HepG2 (cell line): ENCODE results near the gene C6orf62. TPM values are rescaled to one million over a fixed set of nuclear protein-coding genes. Genes with fewer than 3 reads are reported as not detected.

Experiments
- CBX5 ChIP-seq: sonication (generic); formaldehyde crosslinking; IDR thresholded peaks from 2 replicates; pipeline ENCODE4 v1.4.0; 2020; ENCODE audit warnings: missing genetic modification reagents, borderline replicate concordance
- DPF2 ChIP-seq: sonication (generic); formaldehyde crosslinking; IDR thresholded peaks from 2 replicates; pipeline ENCODE4 v1.4.0; 2020; ENCODE audit warnings: mild to moderate bottlenecking, low read depth, missing genetic modification reagents, borderline replicate concordance
- EZH2 ChIP-seq: conservative IDR thresholded peaks from 2 replicates; pipeline ENCODE4 v1.6.1; 2012; ENCODE audit warnings: mild to moderate bottlenecking, low read depth, low read length, moderate library complexity
- FOXJ3 ChIP-seq: sonication (generic); formaldehyde crosslinking; IDR thresholded peaks from 2 replicates; pipeline ENCODE4 v1.4.0; 2020; ENCODE audit warnings: missing genetic modification reagents, mild to moderate bottlenecking, borderline replicate concordance
- HNRNPK ChIP-seq: fragments of 200-400 bp; formaldehyde crosslinking; IDR thresholded peaks from 2 replicates; pipeline ENCODE4 v1.6.1; 2018; ENCODE audit warnings: low read length, low read depth, moderate library complexity, mild to moderate bottlenecking; ENCODE audit not compliant: poor library complexity, severe bottlenecking
- KDM6A ChIP-seq: IDR thresholded peaks from 2 replicates; pipeline ENCODE4 v1.6.1; 2016; ENCODE audit warnings: low read depth
- NRL ChIP-seq: sonication (generic); formaldehyde crosslinking; IDR thresholded peaks from 2 replicates; pipeline ENCODE4 v1.5.0; 2020; ENCODE audit warnings: missing genetic modification reagents, mild to moderate bottlenecking, moderate library complexity, borderline replicate concordance
- ONECUT2 ChIP-seq: sonication (generic); formaldehyde crosslinking; IDR thresholded peaks from 2 replicates; pipeline ENCODE4 v1.4.0; 2020; ENCODE audit warnings: missing genetic modification reagents
- THAP8 ChIP-seq: sonication (generic); formaldehyde crosslinking; IDR thresholded peaks from 2 replicates; pipeline ENCODE4 v1.5.1; 2020; ENCODE audit warnings: missing genetic modification reagents, mild to moderate bottlenecking, borderline replicate concordance
- ZBTB7B ChIP-seq: sonication (generic); formaldehyde crosslinking; IDR thresholded peaks from 2 replicates; pipeline ENCODE4 v1.4.0; 2020; ENCODE audit warnings: missing genetic modification reagents
- ZNF276 ChIP-seq: sonication (generic); formaldehyde crosslinking; IDR thresholded peaks from 2 replicates; pipeline ENCODE4 v1.4.0; 2020; ENCODE audit warnings: mild to moderate bottlenecking, low read depth, missing genetic modification reagents
- ZNF484 ChIP-seq: sonication (generic); formaldehyde crosslinking; IDR thresholded peaks from 2 replicates; pipeline ENCODE4 v1.5.1; 2020; ENCODE audit warnings: mild to moderate bottlenecking, low read depth, missing genetic modification reagents, borderline replicate concordance
- ZNF530 ChIP-seq: sonication (generic); formaldehyde crosslinking; IDR thresholded peaks from 2 replicates; pipeline ENCODE4 v1.5.0; 2020; ENCODE audit warnings: low read depth, mild to moderate bottlenecking, missing genetic modification reagents
- ZNF615 ChIP-seq: sonication (generic); formaldehyde crosslinking; IDR thresholded peaks from 2 replicates; pipeline ENCODE4 v1.5.0; 2020; ENCODE audit warnings: mild to moderate bottlenecking, missing genetic modification reagents, borderline replicate concordance
- ZNF678 ChIP-seq: sonication (generic); formaldehyde crosslinking; IDR thresholded peaks from 2 replicates; pipeline ENCODE4 v1.4.0; 2020; ENCODE audit warnings: mild to moderate bottlenecking, missing genetic modification reagents
- ZNF720 ChIP-seq: sonication (generic); formaldehyde crosslinking; IDR thresholded peaks from 2 replicates; pipeline ENCODE4 v1.4.0; 2020; ENCODE audit warnings: missing genetic modification reagents
- ZNF777 ChIP-seq: sonication (generic); formaldehyde crosslinking; IDR thresholded peaks from 2 replicates; pipeline ENCODE4 v1.4.0; 2020; ENCODE audit warnings: missing genetic modification reagents
- ZNF784 ChIP-seq: sonication (generic); formaldehyde crosslinking; IDR thresholded peaks from 2 replicates; pipeline ENCODE4 v1.5.1; 2020; ENCODE audit warnings: missing genetic modification reagents, mild to moderate bottlenecking, borderline replicate concordance
- ZZZ3 ChIP-seq: sonication (generic); formaldehyde crosslinking; IDR thresholded peaks from 2 replicates; pipeline ENCODE4 v1.4.0; 2020; ENCODE audit warnings: missing genetic modification reagents, mild to moderate bottlenecking, borderline replicate concordance
- polyA plus RNA-seq, 8 experiments: library from polyadenylated mRNA; depleted of rRNA in 3 of 8; stranded (reverse) in 7 of 8; unstranded in 1 of 8; fragments of >200 nt; fragmentation: Illumina TruSeq in 4 of 8; extraction: Trizol in 4 of 8; gene quantifications; 2 replicates each; pipeline versions ENCODE4 v1.2.1 to v1.2.3, GENCODE V29; 2011 to 2016; ENCODE audit warnings: low read depth in 4 of 8, missing spikeins in 1 of 8, mixed read lengths in 1 of 8; ENCODE audit not compliant: insufficient read depth in 1 of 8
- total RNA-seq, 5 experiments: library from RNA; depleted of rRNA; stranded (reverse); fragments of >200 nt; fragmentation: Illumina TruSeq; extraction: Trizol; gene quantifications; 2 replicates each; pipeline ENCODE4 v1.2.3, GENCODE V29; 2016; ENCODE audit warnings: low read depth in 1 of 5
- TF ChIP-seq, protein P1 (sequence below): sonication (generic); formaldehyde crosslinking; IDR thresholded peaks from 2 replicates; pipeline ENCODE4 v1.4.0; 2020; ENCODE audit warnings: missing genetic modification reagents, borderline replicate concordance
- TF ChIP-seq, protein P2 (sequence below): IDR thresholded peaks from 2 replicates; pipeline ENCODE4 v1.6.1; 2016; ENCODE audit warnings: control low read depth

C6orf62 gene
- total and polyA plus RNA-seq, 2 of the 13 experiments (the other 11 are each of a cell fraction or from before 2014, with no cell fraction given): 54.8 to 90.4 TPM

GRCh38 chr6:24720604-24721460, 1.9 kb upstream of the C6orf62 start (continued):
- TF ChIP-seq, protein P1, sequence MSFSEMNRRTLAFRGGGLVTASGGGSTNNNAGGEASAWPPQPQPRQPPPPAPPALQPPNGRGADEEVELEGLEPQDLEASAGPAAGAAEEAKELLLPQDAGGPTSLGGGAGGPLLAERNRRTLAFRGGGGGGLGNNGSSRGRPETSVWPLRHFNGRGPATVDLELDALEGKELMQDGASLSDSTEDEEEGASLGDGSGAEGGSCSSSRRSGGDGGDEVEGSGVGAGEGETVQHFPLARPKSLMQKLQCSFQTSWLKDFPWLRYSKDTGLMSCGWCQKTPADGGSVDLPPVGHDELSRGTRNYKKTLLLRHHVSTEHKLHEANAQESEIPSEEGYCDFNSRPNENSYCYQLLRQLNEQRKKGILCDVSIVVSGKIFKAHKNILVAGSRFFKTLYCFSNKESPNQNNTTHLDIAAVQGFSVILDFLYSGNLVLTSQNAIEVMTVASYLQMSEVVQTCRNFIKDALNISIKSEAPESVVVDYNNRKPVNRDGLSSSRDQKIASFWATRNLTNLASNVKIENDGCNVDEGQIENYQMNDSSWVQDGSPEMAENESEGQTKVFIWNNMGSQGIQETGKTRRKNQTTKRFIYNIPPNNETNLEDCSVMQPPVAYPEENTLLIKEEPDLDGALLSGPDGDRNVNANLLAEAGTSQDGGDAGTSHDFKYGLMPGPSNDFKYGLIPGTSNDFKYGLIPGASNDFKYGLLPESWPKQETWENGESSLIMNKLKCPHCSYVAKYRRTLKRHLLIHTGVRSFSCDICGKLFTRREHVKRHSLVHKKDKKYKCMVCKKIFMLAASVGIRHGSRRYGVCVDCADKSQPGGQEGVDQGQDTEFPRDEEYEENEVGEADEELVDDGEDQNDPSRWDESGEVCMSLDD (CRISPR knock-in tag): 0 out of 2 replicates have a peak, but pooled peaks have one; percentile 20
- TF ChIP-seq ZNF276: no peak
- TF ChIP-seq HNRNPK: no peak
- TF ChIP-seq ZNF784 (CRISPR knock-in tag): peak; percentile 75; the same call in 1 of the 2 replicates
- TF ChIP-seq THAP8 (CRISPR knock-in tag): no peak
- peak; percentile 39; the same call in 1 of the 2 replicates for TF ChIP-seq ZBTB7B
- TF ChIP-seq FOXJ3 (CRISPR knock-in tag): peak; percentile 80; the same call in 1 of the 2 replicates
- TF ChIP-seq DPF2 (CRISPR knock-in tag): no peak
- no peak for TF ChIP-seq KDM6A
- TF ChIP-seq ZNF530: no peak
- TF ChIP-seq ONECUT2 (CRISPR knock-in tag): no peak
- no peak for TF ChIP-seq ZNF615
- TF ChIP-seq NRL: no peak; the same call in 1 of the 2 replicates
- TF ChIP-seq ZNF678: no peak
- TF ChIP-seq, protein P2, sequence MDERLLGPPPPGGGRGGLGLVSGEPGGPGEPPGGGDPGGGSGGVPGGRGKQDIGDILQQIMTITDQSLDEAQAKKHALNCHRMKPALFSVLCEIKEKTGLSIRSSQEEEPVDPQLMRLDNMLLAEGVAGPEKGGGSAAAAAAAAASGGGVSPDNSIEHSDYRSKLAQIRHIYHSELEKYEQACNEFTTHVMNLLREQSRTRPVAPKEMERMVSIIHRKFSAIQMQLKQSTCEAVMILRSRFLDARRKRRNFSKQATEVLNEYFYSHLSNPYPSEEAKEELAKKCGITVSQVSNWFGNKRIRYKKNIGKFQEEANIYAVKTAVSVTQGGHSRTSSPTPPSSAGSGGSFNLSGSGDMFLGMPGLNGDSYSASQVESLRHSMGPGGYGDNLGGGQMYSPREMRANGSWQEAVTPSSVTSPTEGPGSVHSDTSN (CRISPR knock-in tag): no peak
- TF ChIP-seq ZNF484: no peak
- peak; percentile 16; the same call in 1 of the 2 replicates for TF ChIP-seq ZNF777
- TF ChIP-seq CBX5: peak; percentile 58; the same call in 1 of the 2 replicates
- TF ChIP-seq ZZZ3: no peak; the same call in 1 of the 2 replicates
- no peak for TF ChIP-seq EZH2
- no peak for TF ChIP-seq ZNF720
